ENCODE measurements around the gene ATXN7L3. TPM values are rescaled to one million over a fixed set of nuclear protein-coding genes. Genes with fewer than 3 reads are reported as not detected.

The ATXN7L3 gene
- total RNA-seq, 1 donor from 2014 or later: 38.9 TPM

DNA sequence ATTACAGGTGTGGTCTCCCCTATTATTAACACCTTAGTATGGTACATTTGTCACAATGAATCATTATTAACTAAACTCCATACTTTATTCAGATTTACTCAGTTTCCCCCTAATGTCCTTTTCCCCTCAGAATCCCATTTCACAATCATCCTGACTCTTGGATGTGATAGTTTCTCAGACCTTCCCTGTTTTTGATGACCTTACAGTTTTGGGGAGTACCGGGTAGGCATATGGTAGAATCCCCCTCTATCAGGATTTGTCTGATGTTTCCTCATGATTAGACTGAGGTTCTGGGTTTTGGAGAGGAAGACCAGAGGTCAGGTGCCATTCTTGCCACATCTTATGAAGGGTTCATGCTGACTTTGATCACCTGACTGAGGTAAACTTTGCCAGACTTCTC lies 35.2 kb downstream of the ATXN7L3 start:
- Histone ChIP-seq H3K27ac (no peak overlapping the region), H3K4me3 (no peak overlapping the region), H3K9ac (no peak overlapping the region), H3K27me3 (no peaks in the 10 kb centered on the region), H3K4me2 (no peak overlapping the region), H3K9me3 (ENCODE audit: low read depth) (no peaks in the 10 kb centered on the region), H4K20me1 (ENCODE audit: low read depth) (no peaks in the 10 kb centered on the region), H3K79me2 (ENCODE audit: low read depth) (no peaks in the 10 kb centered on the region), H3K4me1 (no peaks in the 10 kb centered on the region), H3K36me3 (no peaks in the 10 kb centered on the region), H3F3A (ENCODE audit: low read depth) (peaks cover 3% of the 10 kb centered on the region), H2AFZ (replicated peaks) (no peak overlapping the region)
- no peak for TF ChIP-seq EZH2phosphoT487 (IDR thresholded peaks at IDR 0.05)
- no peak for TF ChIP-seq EZH2 (IDR thresholded peaks at IDR 0.05)
- TF ChIP-seq, protein P1, sequence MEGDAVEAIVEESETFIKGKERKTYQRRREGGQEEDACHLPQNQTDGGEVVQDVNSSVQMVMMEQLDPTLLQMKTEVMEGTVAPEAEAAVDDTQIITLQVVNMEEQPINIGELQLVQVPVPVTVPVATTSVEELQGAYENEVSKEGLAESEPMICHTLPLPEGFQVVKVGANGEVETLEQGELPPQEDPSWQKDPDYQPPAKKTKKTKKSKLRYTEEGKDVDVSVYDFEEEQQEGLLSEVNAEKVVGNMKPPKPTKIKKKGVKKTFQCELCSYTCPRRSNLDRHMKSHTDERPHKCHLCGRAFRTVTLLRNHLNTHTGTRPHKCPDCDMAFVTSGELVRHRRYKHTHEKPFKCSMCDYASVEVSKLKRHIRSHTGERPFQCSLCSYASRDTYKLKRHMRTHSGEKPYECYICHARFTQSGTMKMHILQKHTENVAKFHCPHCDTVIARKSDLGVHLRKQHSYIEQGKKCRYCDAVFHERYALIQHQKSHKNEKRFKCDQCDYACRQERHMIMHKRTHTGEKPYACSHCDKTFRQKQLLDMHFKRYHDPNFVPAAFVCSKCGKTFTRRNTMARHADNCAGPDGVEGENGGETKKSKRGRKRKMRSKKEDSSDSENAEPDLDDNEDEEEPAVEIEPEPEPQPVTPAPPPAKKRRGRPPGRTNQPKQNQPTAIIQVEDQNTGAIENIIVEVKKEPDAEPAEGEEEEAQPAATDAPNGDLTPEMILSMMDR (IDR thresholded peaks at IDR 0.05): no peak
- H3K4me1 Mint-ChIP-seq: peaks cover 11% of the 10 kb centered on the region
- H3K36me3 Mint-ChIP-seq: peaks cover 2% of the 10 kb centered on the region
- H3K4me3 Mint-ChIP-seq: no peak overlapping the region
- H3K9me3 Mint-ChIP-seq: no peaks in the 10 kb centered on the region
- H3K27me3 Mint-ChIP-seq (ENCODE audit: insufficient read depth, low read depth): peaks cover 3% of the 10 kb centered on the region
- no peak for DNase-seq (ENCODE audit: low spot score)
- H3K27ac Mint-ChIP-seq: no peak overlapping the region

- Mint-ChIP-seq H3K27me3 (ENCODE audit: insufficient read depth, low read depth) (peaks cover 2% of the 10 kb centered on the region), H3K4me1 (no peaks in the 10 kb centered on the region), H3K4me3 (no peak overlapping the region), H3K36me3 (peaks cover 14% of the 10 kb centered on the region), H3K9me3 (no peaks in the 10 kb centered on the region), H3K27ac (no peak overlapping the region)
- H3K27ac ChIP-seq: no peak overlapping the region
- H3K4me3 ChIP-seq: no peak overlapping the region
- H3K9ac ChIP-seq: no peak overlapping the region
- no peaks in the 10 kb centered on the region for H4K20me1 ChIP-seq (ENCODE audit: low read depth)
- H3K4me2 ChIP-seq: no peak overlapping the region
- H3F3A ChIP-seq (ENCODE audit: low read depth): no peaks in the 10 kb centered on the region
- TF ChIP-seq EZH2phosphoT487 (IDR thresholded peaks at IDR 0.05) (no peak), EZH2 (IDR thresholded peaks at IDR 0.05) (no peak)
- TF ChIP-seq, protein P1 (IDR thresholded peaks at IDR 0.05): no peak
- H3K9me3 ChIP-seq (ENCODE audit: low read depth): no peaks in the 10 kb centered on the region
- DNase-seq (ENCODE audit: low spot score): no peak
- no peaks in the 10 kb centered on the region for H3K36me3 ChIP-seq
- H2AFZ ChIP-seq (replicated peaks): no peak overlapping the region
- H3K4me1 ChIP-seq: no peaks in the 10 kb centered on the region
- no peaks in the 10 kb centered on the region for H3K79me2 ChIP-seq (ENCODE audit: low read depth)
- no peaks in the 10 kb centered on the region for H3K27me3 ChIP-seq
Measured at GRCh38 chr17:44159519-44160210, 40.0 kb downstream of the ATXN7L3 start.

- Histone ChIP-seq H3K79me2 (ENCODE audit: low read depth) (peaks cover 26% of the 10 kb centered on the region), H3K4me2 (no peak overlapping the region), H3K27ac (no peak overlapping the region), H3K4me3 (no peak overlapping the region), H3K9me3 (ENCODE audit: low read depth) (no peaks in the 10 kb centered on the region), H3K4me1 (no peaks in the 10 kb centered on the region), H2AFZ (replicated peaks) (no peak overlapping the region), H3F3A (ENCODE audit: low read depth) (no peaks in the 10 kb centered on the region), H3K27me3 (no peaks in the 10 kb centered on the region), H4K20me1 (ENCODE audit: low read depth) (no peaks in the 10 kb centered on the region), H3K36me3 (no peaks in the 10 kb centered on the region), H3K9ac (no peak overlapping the region)
- no peak for DNase-seq (ENCODE audit: low spot score)
- peaks cover 21% of the 10 kb centered on the region for H3K36me3 Mint-ChIP-seq
- no peaks in the 10 kb centered on the region for H3K27me3 Mint-ChIP-seq (ENCODE audit: insufficient read depth, low read depth)
- no peaks in the 10 kb centered on the region for H3K4me1 Mint-ChIP-seq
- H3K9me3 Mint-ChIP-seq: no peaks in the 10 kb centered on the region
- TF ChIP-seq, protein P1 (IDR thresholded peaks at IDR 0.05): no peak
- TF ChIP-seq EZH2 (IDR thresholded peaks at IDR 0.05): no peak
- H3K27ac Mint-ChIP-seq: no peak overlapping the region
- H3K4me3 Mint-ChIP-seq: no peak overlapping the region
Measured at GRCh38 chr17:44155488-44155887, 44.2 kb downstream of the ATXN7L3 start.

All from neural progenitor cell (in vitro differentiated cells).